Ecto neural progenitor cell (in vitro differentiated cells): ENCODE data around the gene ERI3.

Experiments used
- DNase-seq: peaks from one replicate; pipeline ENCODE4 v3.0.0-alpha.2; 2018; ENCODE audit warnings: low spot score

The ERI3 gene

DNA sequence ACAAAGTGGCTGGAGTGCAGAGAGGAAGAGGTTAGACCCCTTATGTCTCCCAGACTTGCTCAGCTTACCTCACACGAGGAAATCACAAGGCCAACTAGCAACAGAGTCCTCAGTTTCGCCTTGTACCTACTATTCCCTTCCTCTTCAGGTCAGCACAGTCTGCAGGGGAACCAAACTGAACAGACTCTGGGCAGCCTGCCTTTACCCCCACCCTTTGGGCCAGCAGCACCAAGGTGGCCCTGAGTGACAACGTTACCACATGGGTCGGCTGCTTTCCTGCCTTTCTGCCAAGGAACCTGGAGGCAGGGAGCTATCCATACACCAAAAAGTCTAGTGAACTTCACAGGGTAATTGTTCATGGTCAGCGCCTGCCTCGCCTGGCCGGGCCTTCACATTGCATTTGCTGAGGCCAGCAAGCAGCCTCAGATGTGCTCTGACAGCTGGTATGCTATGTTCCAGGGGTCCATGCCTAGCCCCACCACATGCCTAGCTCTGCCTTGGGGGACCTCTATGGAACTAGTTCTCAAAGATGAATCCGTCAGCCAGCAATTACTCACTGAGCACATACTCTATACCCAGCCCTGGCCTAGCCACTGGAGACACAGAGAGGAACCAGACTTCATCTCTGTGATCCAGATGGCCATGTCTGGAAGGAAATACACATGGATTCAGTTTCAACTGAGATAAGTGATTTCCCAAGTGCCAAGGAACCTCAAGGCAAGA is 72.2 kb downstream of the ERI3 start:
- no peak for DNase-seq

DNA sequence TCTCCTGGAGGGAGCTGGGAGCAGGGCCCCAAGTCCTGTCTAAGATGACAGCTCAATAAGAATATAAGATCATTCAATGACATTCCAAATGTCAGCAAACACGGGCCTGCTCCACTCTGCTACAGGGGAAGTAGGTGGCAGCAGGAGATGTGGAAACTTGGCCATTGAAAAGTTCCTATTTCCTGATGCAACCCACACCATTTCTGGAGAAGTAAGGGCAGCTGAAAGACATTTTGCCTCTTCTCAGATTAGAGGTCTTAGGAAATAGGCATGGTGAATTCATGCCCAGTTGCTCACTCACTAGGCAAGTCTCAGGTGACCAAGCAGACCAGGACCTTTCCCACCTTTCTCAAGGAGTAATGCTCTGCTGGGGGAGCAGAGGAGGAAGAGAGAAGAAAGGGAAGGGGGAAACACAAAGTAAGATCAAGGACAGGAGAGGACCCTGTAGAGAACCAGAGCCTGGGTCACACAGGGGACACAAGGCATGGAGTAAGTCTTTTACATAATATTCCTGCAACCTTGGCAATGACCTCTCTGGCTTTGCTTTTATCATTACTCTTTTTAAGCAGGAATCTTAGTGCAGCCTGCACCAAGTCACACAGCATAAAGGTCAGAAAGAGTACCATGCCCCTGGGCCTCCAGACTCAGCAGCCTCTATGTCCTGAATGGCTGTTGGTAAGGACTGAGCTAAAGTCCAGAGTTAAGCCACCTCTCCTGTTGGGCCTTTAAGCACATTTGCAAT is 72.9 kb downstream of the ERI3 start:
- DNase-seq = no peak

- no peak for DNase-seq
These were observed 78.2 kb downstream of the ERI3 start for GRCh38 chr1:44276901-44277300.

- DNase-seq = no peak
These were observed 79.1 kb downstream of the ERI3 start for GRCh38 chr1:44275991-44276405.

DNA sequence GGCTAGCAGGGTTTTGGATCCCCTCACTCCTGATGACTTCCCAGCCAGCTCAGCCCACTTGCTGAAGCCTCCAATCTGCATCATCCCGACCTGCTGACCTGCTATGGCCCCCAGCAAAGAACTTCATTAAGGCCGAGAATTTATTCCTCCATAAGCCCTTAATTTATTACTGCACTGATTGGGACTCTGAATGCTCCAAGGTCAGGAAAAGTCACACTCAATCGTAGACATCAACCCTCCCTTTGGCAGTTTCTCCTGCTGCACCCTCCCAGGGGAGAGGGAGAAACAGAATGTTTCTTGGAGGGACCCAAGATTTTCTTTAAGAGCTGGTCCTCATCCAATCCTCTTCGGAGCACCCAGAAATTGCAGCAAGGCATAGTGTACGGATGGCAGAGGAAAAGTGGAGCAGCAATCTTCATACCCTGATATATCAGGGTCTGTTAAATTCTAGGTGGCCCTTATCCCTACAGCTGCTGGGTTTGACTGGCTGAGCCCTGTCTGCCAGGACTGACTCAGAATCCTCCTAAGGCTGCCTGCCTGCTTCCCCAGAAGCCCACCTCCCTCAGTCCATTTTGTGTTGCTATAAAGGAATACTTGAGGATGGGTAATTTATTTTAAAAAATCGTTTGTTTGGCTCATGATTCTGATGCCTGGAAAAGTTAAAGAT is 79.6 kb downstream of the ERI3 start:
- no peak for DNase-seq

DNA sequence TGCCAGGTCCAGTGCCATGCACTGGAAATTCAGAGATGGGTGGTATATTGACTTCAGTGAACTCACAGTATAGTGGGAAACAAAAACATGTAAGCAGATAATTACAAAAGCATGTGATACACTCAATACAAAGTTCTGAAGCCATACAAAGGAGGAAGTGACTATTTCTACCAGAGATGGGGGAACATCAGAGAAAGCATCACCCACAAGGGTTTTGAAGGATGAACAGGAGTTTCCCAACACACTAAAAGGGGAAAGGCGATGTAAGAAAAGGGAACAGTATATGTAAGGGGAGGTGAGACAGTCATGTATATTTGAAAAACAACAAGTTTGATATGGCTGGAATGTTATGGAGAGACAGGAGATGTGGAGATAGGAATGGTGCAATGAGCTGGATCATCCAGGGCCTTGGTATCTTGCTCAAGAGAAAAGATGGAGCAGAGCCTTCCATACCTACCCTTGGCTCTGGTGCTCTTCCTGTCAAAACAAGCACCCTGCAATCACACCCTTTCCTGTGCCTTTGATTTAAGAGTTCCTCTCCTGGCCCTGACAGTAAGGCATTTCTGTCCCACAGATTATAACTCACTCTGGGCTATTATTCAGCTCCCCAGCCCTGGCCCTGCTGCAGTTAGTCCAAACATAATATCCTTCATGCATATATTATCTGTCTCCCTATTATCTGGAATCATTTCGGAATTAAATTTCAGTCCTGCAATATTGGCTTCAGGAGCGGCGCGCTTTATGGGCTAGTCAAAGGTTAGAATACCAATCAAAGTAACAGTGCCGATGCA is 81.3 kb downstream of the ERI3 start:
- no peak for DNase-seq

DNA sequence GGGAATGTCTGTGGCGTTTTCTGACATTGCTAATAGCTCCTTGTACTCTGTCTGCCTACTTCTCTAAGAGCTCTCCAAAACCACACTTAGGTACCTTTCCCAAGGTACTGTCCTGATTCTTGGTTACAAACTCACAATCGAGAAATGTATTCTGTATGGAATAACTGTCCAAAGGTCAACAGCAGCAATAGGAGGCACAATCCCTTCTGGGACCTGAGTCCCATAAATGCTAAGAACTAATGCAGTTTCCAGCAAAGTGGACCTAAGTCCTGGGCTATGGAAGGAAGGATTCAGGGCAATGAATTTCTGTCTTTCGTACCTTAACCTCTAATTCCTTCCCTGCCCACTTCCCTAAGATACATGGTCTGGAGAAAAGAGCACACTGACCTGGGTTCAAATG is 82.1 kb downstream of the ERI3 start:
- DNase-seq = no peak

- no peak for DNase-seq
These were observed 83.4 kb downstream of the ERI3 start for GRCh38 chr1:44271646-44272045.

GRCh38 chr1:44270686-44271628 is 84.1 kb downstream of the ERI3 start:
- DNase-seq = no peak

DNA sequence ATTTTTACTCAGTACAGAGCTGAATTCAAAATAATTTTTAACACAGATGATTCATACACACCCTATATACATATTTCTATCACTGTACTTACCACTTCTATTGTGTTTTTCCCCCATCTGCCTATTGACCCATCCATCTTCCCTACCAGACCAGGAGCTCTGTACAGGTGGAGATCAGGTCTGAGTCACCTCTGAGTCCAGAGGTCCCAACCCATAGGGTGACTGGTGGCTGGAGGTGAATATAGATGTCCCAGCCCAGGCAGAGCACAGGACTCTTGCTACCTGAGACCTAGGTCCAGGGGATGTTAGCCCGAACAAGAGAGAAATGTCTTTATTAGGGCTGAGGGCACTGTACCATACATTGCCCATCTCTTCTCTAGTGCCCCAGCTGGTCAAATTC is 87.0 kb downstream of the ERI3 start:
- no peak for DNase-seq

- no peak for DNase-seq
These were observed 87.6 kb downstream of the ERI3 start for GRCh38 chr1:44267438-44267837.

GRCh38 chr1:44266400-44267344 is 88.4 kb downstream of the ERI3 start:
- no peak for DNase-seq

DNA sequence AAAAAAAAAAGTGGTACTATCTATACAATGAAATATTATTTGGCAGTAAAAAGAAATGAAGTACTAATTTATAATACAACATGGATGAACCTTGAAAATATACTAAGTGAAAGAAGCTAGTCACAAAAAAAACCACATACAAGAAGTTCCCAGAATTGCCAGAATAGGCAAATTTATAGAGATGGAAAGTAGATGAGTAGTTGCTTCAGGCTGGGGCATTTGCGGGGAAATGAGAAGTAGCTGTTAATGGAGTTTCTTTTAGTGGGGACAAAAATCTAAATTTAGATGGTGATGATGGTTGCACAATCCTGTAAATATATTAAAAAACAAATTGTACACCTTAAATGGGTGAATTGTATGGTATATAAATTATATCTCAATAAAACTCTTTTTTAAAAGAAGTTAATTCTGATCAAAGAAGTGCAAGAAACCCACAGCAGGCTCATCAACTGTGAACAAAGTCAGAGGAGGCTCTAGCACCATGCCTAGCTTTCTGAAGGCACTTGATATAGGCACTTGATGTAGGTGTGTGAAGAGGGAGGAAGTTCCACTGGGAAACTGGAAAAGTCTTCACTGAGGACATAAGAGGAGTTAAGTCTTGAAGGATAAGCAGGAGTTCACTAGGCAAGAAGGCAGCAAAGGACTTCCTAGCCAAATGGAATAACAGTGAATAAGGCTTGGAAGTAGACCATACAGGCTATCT is 89.2 kb downstream of the ERI3 start:
- no peak for DNase-seq

GRCh38 chr1:44264451-44264771 is 90.6 kb downstream of the ERI3 start:
- DNase-seq = no peak

- DNase-seq = no peak
These were observed 91.2 kb downstream of the ERI3 start for GRCh38 chr1:44263568-44264450.

DNA sequence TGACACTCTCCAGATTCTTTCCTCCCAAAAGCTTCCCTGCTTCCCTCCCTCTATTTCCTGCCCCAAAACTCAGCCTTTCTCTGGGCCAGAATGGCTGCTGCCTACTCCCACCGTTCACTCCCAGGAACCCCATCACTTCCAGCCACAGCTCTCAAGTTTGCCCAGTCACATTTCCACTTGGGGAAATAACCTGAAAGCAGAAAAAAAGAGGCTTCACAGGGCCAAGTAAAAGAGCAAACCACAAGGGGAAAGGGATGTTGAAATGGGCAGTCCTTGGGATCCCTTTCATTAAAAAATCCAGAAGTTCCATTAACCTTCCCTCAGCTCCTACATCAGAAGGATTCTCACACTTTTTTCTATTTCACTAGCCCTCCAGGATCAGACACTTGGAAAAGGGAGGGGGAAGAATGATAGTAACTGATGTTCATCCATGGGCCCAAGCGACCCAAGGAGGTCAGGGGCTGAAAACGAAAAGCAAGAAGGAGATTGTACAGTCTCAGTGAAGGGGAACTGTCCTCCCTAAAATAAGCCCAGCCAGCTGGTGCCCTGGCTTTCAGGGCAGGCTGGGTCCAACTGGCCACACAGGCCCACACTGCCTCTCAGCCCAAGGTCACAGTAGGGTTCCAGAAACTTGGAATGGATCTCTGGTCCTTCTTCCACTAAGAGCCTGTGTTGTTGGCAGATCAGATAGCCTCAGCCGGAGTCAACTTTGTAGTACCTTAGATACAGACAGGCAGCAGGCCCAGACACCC is 92.1 kb downstream of the ERI3 start:
- no peak for DNase-seq

- DNase-seq = no peak
These were observed 92.6 kb downstream of the ERI3 start for GRCh38 chr1:44262414-44262813.

DNA sequence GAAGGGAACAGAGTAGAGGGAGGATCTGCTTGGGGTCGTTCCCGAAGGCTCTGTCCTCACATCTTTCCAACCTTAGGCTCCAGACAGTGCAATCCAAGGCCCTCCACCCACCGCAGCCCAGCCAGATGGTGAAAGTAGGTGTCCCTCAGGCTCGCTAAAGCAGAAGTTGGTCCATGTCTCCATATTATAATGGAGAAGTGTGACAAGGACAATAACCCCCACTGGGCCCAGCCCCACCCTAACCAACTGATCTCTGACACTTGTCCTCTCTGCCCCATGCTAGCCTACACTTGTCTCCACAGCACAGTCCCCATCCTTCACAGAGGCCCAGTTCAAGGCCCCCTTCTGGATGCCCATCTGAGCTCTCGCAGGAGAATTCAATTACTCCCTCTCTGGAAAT is 93.1 kb downstream of the ERI3 start:
- DNase-seq = no peak
